ENCODE data around the gene ZNF627.
A peak's percentile ranks its signal among the peaks of the same experiment; 100 is the strongest.
"Not testable (repeated sequence)": the region's sequence is repeated elsewhere in the genome, so short reads cannot be mapped to it uniquely, and the experiment has no call there.

The ZNF627 gene

GRCh38 chr19:11596156-11596555 is 1.1 kb upstream of the ZNF627 start:
- Histone ChIP-seq H3K4me1 (ENCODE audit: control insufficient read depth in 1 of 2, insufficient read depth in 2 of 2, low read length in 2 of 2) (peaks cover 0 to 12% of the 10 kb centered on the region in 2 donors), H3K36me3 (ENCODE audit: control insufficient read depth in 1 of 2, insufficient read depth in 2 of 2, low read length in 2 of 2) (no peaks in the 10 kb centered on the region), H3K9ac (ENCODE audit: low read depth in 1 of 2, low read length in 2 of 2) (no peak overlapping the region), H3K9me3 (ENCODE audit: control insufficient read depth in 1 of 2, low read length in 2 of 2) (no peaks in the 10 kb centered on the region), H3K27ac (ENCODE audit: low read depth, low read length) (no peak overlapping the region), H3K4me3 (ENCODE audit: low read depth in 1 of 2, low read length in 2 of 2) (no peak overlapping the region), H3K27me3 (ENCODE audit: control insufficient read depth in 1 of 2, insufficient read depth in 2 of 2, low read length in 2 of 2) (no peaks in the 10 kb centered on the region)

GRCh38 chr19:11598103-11598483 is 810 bp downstream of the ZNF627 start:
- peak overlapping the region; percentile 92 to 98 for H3K9ac ChIP-seq (ENCODE audit: low read depth in 1 of 2, low read length in 2 of 2)
- peaks cover 3 to 12% of the 10 kb centered on the region in 2 donors for H3K4me1 ChIP-seq (ENCODE audit: control insufficient read depth in 1 of 2, insufficient read depth in 2 of 2, low read length in 2 of 2)
- no peaks in the 10 kb centered on the region for H3K27me3 ChIP-seq (ENCODE audit: control insufficient read depth in 1 of 2, insufficient read depth in 2 of 2, low read length in 2 of 2)
- peak overlapping the region; percentile 92 to 97 for H3K4me3 ChIP-seq (ENCODE audit: low read depth in 1 of 2, low read length in 2 of 2)
- no peaks in the 10 kb centered on the region for H3K9me3 ChIP-seq (ENCODE audit: control insufficient read depth in 1 of 2, low read length in 2 of 2)
- peak overlapping the region; percentile 93 for H3K27ac ChIP-seq (ENCODE audit: low read depth, low read length)
- no peaks in the 10 kb centered on the region for H3K36me3 ChIP-seq (ENCODE audit: control insufficient read depth in 1 of 2, insufficient read depth in 2 of 2, low read length in 2 of 2)

GRCh38 chr19:11598746-11599145 is 1.5 kb downstream of the ZNF627 start:
- Histone ChIP-seq H3K27ac (ENCODE audit: low read depth, low read length) (no peak overlapping the region), H3K9me3 (ENCODE audit: control insufficient read depth in 1 of 2, low read length in 2 of 2) (no peaks in the 10 kb centered on the region), H3K9ac (ENCODE audit: low read depth in 1 of 2, low read length in 2 of 2) (no peak overlapping the region), H3K4me1 (ENCODE audit: control insufficient read depth in 1 of 2, insufficient read depth in 2 of 2, low read length in 2 of 2) (peaks cover 3 to 12% of the 10 kb centered on the region in 2 donors), H3K36me3 (ENCODE audit: control insufficient read depth in 1 of 2, insufficient read depth in 2 of 2, low read length in 2 of 2) (peaks cover 0 to under 1% of the 10 kb centered on the region in 2 donors), H3K27me3 (ENCODE audit: control insufficient read depth in 1 of 2, insufficient read depth in 2 of 2, low read length in 2 of 2) (no peaks in the 10 kb centered on the region), H3K4me3 (ENCODE audit: low read depth in 1 of 2, low read length in 2 of 2) (peak overlapping the region; percentile 92 to 97)

- not testable (repeated sequence) for H3K9ac ChIP-seq (ENCODE audit: low read depth in 1 of 2, low read length in 2 of 2); H3K27ac ChIP-seq (ENCODE audit: low read depth, low read length); H3K9me3 ChIP-seq (ENCODE audit: control insufficient read depth in 1 of 2, low read length in 2 of 2); H3K4me3 ChIP-seq (ENCODE audit: low read depth in 1 of 2, low read length in 2 of 2); H3K27me3 ChIP-seq (ENCODE audit: control insufficient read depth in 1 of 2, insufficient read depth in 2 of 2, low read length in 2 of 2)
- Histone ChIP-seq H3K36me3 (ENCODE audit: control insufficient read depth in 1 of 2, insufficient read depth in 2 of 2, low read length in 2 of 2) (peaks cover 4 to 10% of the 10 kb centered on the region in 2 donors), H3K4me1 (ENCODE audit: control insufficient read depth in 1 of 2, insufficient read depth in 2 of 2, low read length in 2 of 2) (peaks cover 3 to 12% of the 10 kb centered on the region in 2 donors)
Measured at GRCh38 chr19:11599704-11600103, 2.4 kb downstream of the ZNF627 start.

GRCh38 chr19:11606484-11606883 is 9.2 kb downstream of the ZNF627 start:
- H3K4me3 ChIP-seq (ENCODE audit: low read depth in 1 of 2, low read length in 2 of 2): no peak overlapping the region
- peaks cover 4 to 20% of the 10 kb centered on the region in 2 donors for H3K36me3 ChIP-seq (ENCODE audit: control insufficient read depth in 1 of 2, insufficient read depth in 2 of 2, low read length in 2 of 2)
- peaks cover 5 to 6% of the 10 kb centered on the region in 2 donors for H3K9me3 ChIP-seq (ENCODE audit: control insufficient read depth in 1 of 2, low read length in 2 of 2)
- no peak overlapping the region for H3K27ac ChIP-seq (ENCODE audit: low read depth, low read length)
- no peaks in the 10 kb centered on the region for H3K27me3 ChIP-seq (ENCODE audit: control insufficient read depth in 1 of 2, insufficient read depth in 2 of 2, low read length in 2 of 2)
- H3K9ac ChIP-seq (ENCODE audit: low read depth in 1 of 2, low read length in 2 of 2): no peak overlapping the region
- H3K4me1 ChIP-seq (ENCODE audit: control insufficient read depth in 1 of 2, insufficient read depth in 2 of 2, low read length in 2 of 2): peaks cover 0 to 3% of the 10 kb centered on the region in 2 donors

GRCh38 chr19:11611730-11612129 is 14.4 kb downstream of the ZNF627 start:
- Histone ChIP-seq H3K4me3 (ENCODE audit: low read depth in 1 of 2, low read length in 2 of 2) (no peak overlapping the region), H3K9ac (ENCODE audit: low read depth in 1 of 2, low read length in 2 of 2) (no peak overlapping the region), H3K4me1 (ENCODE audit: control insufficient read depth in 1 of 2, insufficient read depth in 2 of 2, low read length in 2 of 2) (no peaks in the 10 kb centered on the region), H3K27ac (ENCODE audit: low read depth, low read length) (no peak overlapping the region), H3K27me3 (ENCODE audit: control insufficient read depth in 1 of 2, insufficient read depth in 2 of 2, low read length in 2 of 2) (no peaks in the 10 kb centered on the region), H3K9me3 (ENCODE audit: control insufficient read depth in 1 of 2, low read length in 2 of 2) (peaks cover 2 to 6% of the 10 kb centered on the region in 2 donors), H3K36me3 (ENCODE audit: control insufficient read depth in 1 of 2, insufficient read depth in 2 of 2, low read length in 2 of 2) (peaks cover 11 to 25% of the 10 kb centered on the region in 2 donors)

GRCh38 chr19:11612816-11613511 is 15.7 kb downstream of the ZNF627 start:
- H3K27ac ChIP-seq (ENCODE audit: low read depth, low read length): no peak overlapping the region
- H3K9ac ChIP-seq (ENCODE audit: low read depth in 1 of 2, low read length in 2 of 2): no peak overlapping the region
- no peaks in the 10 kb centered on the region for H3K4me1 ChIP-seq (ENCODE audit: control insufficient read depth in 1 of 2, insufficient read depth in 2 of 2, low read length in 2 of 2)
- H3K27me3 ChIP-seq (ENCODE audit: control insufficient read depth in 1 of 2, insufficient read depth in 2 of 2, low read length in 2 of 2): no peaks in the 10 kb centered on the region
- peaks cover 14 to 15% of the 10 kb centered on the region in 2 donors for H3K9me3 ChIP-seq (ENCODE audit: control insufficient read depth in 1 of 2, low read length in 2 of 2)
- peaks cover 23 to 36% of the 10 kb centered on the region in 2 donors for H3K36me3 ChIP-seq (ENCODE audit: control insufficient read depth in 1 of 2, insufficient read depth in 2 of 2, low read length in 2 of 2)
- no peak overlapping the region for H3K4me3 ChIP-seq (ENCODE audit: low read depth in 1 of 2, low read length in 2 of 2)

- H3K27ac ChIP-seq (ENCODE audit: low read depth, low read length): no peak overlapping the region
- peak overlapping the region; percentile 8 to 21 for H3K4me3 ChIP-seq (ENCODE audit: low read depth in 1 of 2, low read length in 2 of 2)
- H3K36me3 ChIP-seq (ENCODE audit: control insufficient read depth in 1 of 2, insufficient read depth in 2 of 2, low read length in 2 of 2): peaks cover 40 to 65% of the 10 kb centered on the region in 2 donors
- no peak overlapping the region for H3K9ac ChIP-seq (ENCODE audit: low read depth in 1 of 2, low read length in 2 of 2)
- no peaks in the 10 kb centered on the region for H3K27me3 ChIP-seq (ENCODE audit: control insufficient read depth in 1 of 2, insufficient read depth in 2 of 2, low read length in 2 of 2)
- peaks cover 17 to 20% of the 10 kb centered on the region in 2 donors for H3K9me3 ChIP-seq (ENCODE audit: control insufficient read depth in 1 of 2, low read length in 2 of 2)
- H3K4me1 ChIP-seq (ENCODE audit: control insufficient read depth in 1 of 2, insufficient read depth in 2 of 2, low read length in 2 of 2): no peaks in the 10 kb centered on the region
Measured at GRCh38 chr19:11617180-11618062, 20.1 kb downstream of the ZNF627 start.

GRCh38 chr19:11620553-11620952 is 23.3 kb downstream of the ZNF627 start:
- H3K9me3 ChIP-seq (ENCODE audit: control insufficient read depth in 1 of 2, low read length in 2 of 2): peaks cover 17 to 20% of the 10 kb centered on the region in 2 donors
- H3K27me3 ChIP-seq (ENCODE audit: control insufficient read depth in 1 of 2, insufficient read depth in 2 of 2, low read length in 2 of 2): no peaks in the 10 kb centered on the region
- peaks cover 0 to 6% of the 10 kb centered on the region in 2 donors for H3K4me1 ChIP-seq (ENCODE audit: control insufficient read depth in 1 of 2, insufficient read depth in 2 of 2, low read length in 2 of 2)
- H3K36me3 ChIP-seq (ENCODE audit: control insufficient read depth in 1 of 2, insufficient read depth in 2 of 2, low read length in 2 of 2): peaks cover 33 to 51% of the 10 kb centered on the region in 2 donors
- H3K9ac ChIP-seq (ENCODE audit: low read depth in 1 of 2, low read length in 2 of 2): no peak overlapping the region
- no peak overlapping the region for H3K4me3 ChIP-seq (ENCODE audit: low read depth in 1 of 2, low read length in 2 of 2)
- H3K27ac ChIP-seq (ENCODE audit: low read depth, low read length): no peak overlapping the region

GRCh38 chr19:11622401-11622800 is 25.1 kb downstream of the ZNF627 start:
- H3K27me3 ChIP-seq (ENCODE audit: control insufficient read depth in 1 of 2, insufficient read depth in 2 of 2, low read length in 2 of 2); H3K4me1 ChIP-seq (ENCODE audit: control insufficient read depth in 1 of 2, insufficient read depth in 2 of 2, low read length in 2 of 2); H3K9ac ChIP-seq (ENCODE audit: low read depth in 1 of 2, low read length in 2 of 2); H3K4me3 ChIP-seq (ENCODE audit: low read depth in 1 of 2, low read length in 2 of 2); H3K27ac ChIP-seq (ENCODE audit: low read depth, low read length): not testable (repeated sequence)
- H3K9me3 ChIP-seq (ENCODE audit: control insufficient read depth in 1 of 2, low read length in 2 of 2): peaks cover 5 to 11% of the 10 kb centered on the region in 2 donors
- peaks cover 22 to 35% of the 10 kb centered on the region in 2 donors for H3K36me3 ChIP-seq (ENCODE audit: control insufficient read depth in 1 of 2, insufficient read depth in 2 of 2, low read length in 2 of 2)

Data from duodenal mucosa (tissue), 2 donors.